SU-DHL-6 (cell line): ENCODE results near the gene CPLANE1.

Experiments used
- H2AFZ ChIP-seq: fragments of 200-600 bp; sonication (generic); 2 replicates; pipeline ENCODE4 v1.6.1; 2014; ENCODE audit warnings: low read depth, mild to moderate bottlenecking, moderate library complexity, mixed read lengths, antibody characterized with exemption, low read length; ENCODE audit not compliant: severe bottlenecking
- H3F3A ChIP-seq: fragments of 200-600 bp; shearing (Covaris generic); 2 replicates; pipeline ENCODE4 v1.6.0; 2016; ENCODE audit warnings: antibody characterized with exemption, mild to moderate bottlenecking; ENCODE audit not compliant: insufficient read depth
- H3K27ac ChIP-seq: fragments of 200-600 bp; sonication (generic); 2 replicates; pipeline ENCODE4 v1.5.1; 2016; ENCODE audit warnings: low read depth, mild to moderate bottlenecking, low read length, moderate library complexity, mixed read lengths
- H3K27me3 ChIP-seq: fragments of 200-600 bp; sonication (generic), shearing (Covaris generic); 2 replicates; pipeline ENCODE4 v1.6.0; 2014; ENCODE audit warnings: mild to moderate bottlenecking, low read length
- H3K36me3 ChIP-seq: fragments of 200-600 bp; sonication (generic); 2 replicates; pipeline ENCODE4 v1.6.1; 2014; ENCODE audit warnings: mild to moderate bottlenecking, low read length, mixed read lengths
- H3K4me2 ChIP-seq: fragments of 300-600, 200-600 bp; shearing (Covaris generic), sonication (generic); 2 replicates; pipeline ENCODE4 v1.6.0; 2014; ENCODE audit warnings: low read length, low read depth, mild to moderate bottlenecking; ENCODE audit not compliant: poor library complexity, severe bottlenecking
- H3K4me3 ChIP-seq: fragments of 200-600 bp; sonication (generic); 2 replicates; pipeline ENCODE4 v1.5.1; 2014; ENCODE audit warnings: antibody characterized with exemption, low read length, mild to moderate bottlenecking, mixed read lengths; ENCODE audit not compliant: insufficient read depth, poor library complexity, severe bottlenecking
- H3K79me2 ChIP-seq: fragments of 200-600 bp; sonication (generic); 2 replicates; pipeline ENCODE4 v1.6.1; 2014; ENCODE audit warnings: mild to moderate bottlenecking, low read length, moderate library complexity; ENCODE audit not compliant: insufficient read depth
- H3K9ac ChIP-seq: fragments of 200-600 bp; sonication (generic); 2 replicates; pipeline ENCODE4 v1.7.0; 2014; ENCODE audit warnings: mild to moderate bottlenecking, low read length
- H3K9me2 ChIP-seq: fragments of 200-600 bp; sonication (generic); replicated peaks from 2 replicates; pipeline ENCODE4 v1.6.1; 2014; ENCODE audit warnings: low read length; ENCODE audit not compliant: insufficient read depth
- H3K9me3 ChIP-seq: fragments of 200-600 bp; sonication (generic); 2 replicates; pipeline ENCODE4 v1.6.1; 2014; ENCODE audit warnings: low read length, mixed read lengths; ENCODE audit not compliant: insufficient read depth
- H4K20me1 ChIP-seq: fragments of 200-600 bp; sonication (generic); 2 replicates; pipeline ENCODE4 v1.6.1; 2014; ENCODE audit warnings: low read depth, mild to moderate bottlenecking, antibody characterized with exemption, low read length, moderate library complexity, mixed read lengths
- EZH2phosphoT487 ChIP-seq: fragments of 200-600 bp; sonication (generic), shearing (Covaris generic); conservative IDR thresholded peaks from 2 replicates; pipeline ENCODE4 v1.6.1; 2018; ENCODE audit warnings: mild to moderate bottlenecking, antibody characterized with exemption, low read length, moderate library complexity, mixed read lengths
- TF ChIP-seq, protein P1 (sequence below): fragments of 200-600 bp; sonication (generic); IDR thresholded peaks from one replicate; pipeline ENCODE4 v1.5.1; 2017; ENCODE audit warnings: antibody characterized with exemption, mild to moderate bottlenecking, low read length, moderate library complexity; ENCODE audit not compliant: insufficient read depth, poor library complexity, severe bottlenecking

Gene CPLANE1

DNA sequence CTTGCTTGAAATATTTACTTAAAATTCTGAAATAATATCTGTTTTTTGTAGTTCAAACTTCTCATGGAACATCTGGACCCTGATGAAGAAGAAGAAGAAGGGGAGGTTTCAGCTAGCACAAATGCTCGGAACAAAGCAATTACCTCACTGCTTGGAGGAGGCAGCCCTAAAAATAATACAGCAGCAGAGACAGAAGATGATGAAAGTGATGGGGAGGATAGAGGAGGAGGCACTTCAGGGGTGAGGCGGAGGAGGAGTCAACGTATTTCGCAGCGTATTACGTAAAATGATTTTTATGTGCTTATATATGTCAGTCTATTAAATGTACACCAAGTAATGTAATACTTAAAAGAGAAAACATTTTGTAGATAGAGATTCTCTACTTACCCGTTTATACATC, 185.4 kb downstream of the CPLANE1 start:
- Histone ChIP-seq H3K4me3 (no peak overlapping the region), H3K9me2 (no peaks in the 10 kb centered on the region), H3F3A (no peaks in the 10 kb centered on the region; the same call in 1 of the 2 replicates), H2AFZ (no peak overlapping the region), H3K27me3 (no peaks in the 10 kb centered on the region), H3K9ac (no peak overlapping the region), H3K4me2 (no peak overlapping the region), H4K20me1 (no peaks in the 10 kb centered on the region), H3K9me3 (no peaks in the 10 kb centered on the region), H3K27ac (no peak overlapping the region), H3K36me3 (peaks cover 25% of the 10 kb centered on the region; the same call in 1 of the 2 replicates), H3K79me2 (no peaks in the 10 kb centered on the region)
- TF ChIP-seq, protein P1, sequence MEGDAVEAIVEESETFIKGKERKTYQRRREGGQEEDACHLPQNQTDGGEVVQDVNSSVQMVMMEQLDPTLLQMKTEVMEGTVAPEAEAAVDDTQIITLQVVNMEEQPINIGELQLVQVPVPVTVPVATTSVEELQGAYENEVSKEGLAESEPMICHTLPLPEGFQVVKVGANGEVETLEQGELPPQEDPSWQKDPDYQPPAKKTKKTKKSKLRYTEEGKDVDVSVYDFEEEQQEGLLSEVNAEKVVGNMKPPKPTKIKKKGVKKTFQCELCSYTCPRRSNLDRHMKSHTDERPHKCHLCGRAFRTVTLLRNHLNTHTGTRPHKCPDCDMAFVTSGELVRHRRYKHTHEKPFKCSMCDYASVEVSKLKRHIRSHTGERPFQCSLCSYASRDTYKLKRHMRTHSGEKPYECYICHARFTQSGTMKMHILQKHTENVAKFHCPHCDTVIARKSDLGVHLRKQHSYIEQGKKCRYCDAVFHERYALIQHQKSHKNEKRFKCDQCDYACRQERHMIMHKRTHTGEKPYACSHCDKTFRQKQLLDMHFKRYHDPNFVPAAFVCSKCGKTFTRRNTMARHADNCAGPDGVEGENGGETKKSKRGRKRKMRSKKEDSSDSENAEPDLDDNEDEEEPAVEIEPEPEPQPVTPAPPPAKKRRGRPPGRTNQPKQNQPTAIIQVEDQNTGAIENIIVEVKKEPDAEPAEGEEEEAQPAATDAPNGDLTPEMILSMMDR, result no peak
- no peak for TF ChIP-seq EZH2phosphoT487

DNA sequence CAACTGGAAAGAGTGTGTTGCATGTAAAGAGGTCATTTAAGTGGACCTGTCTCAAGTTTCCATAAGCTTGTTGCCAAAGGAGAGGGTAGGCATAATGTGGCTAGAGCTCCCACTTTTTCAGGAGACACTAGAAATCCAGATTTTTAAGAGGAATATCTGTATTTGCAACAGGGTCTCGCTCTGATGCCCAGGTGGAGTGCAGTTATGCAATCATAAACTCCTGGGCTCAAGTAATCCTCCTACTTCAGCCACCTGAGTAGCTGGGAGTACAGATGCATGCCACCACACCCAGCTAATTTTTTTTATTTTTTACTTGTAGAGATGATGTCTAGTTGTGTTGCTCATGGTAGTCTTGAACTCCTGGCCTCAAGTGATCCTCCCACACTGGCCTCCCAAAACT, 189.1 kb downstream of the CPLANE1 start:
- Histone ChIP-seq H3F3A (no peaks in the 10 kb centered on the region), H3K9me3 (no peaks in the 10 kb centered on the region), H3K4me3 (no peak overlapping the region), H3K9me2 (no peaks in the 10 kb centered on the region), H4K20me1 (no peaks in the 10 kb centered on the region), H3K79me2 (no peaks in the 10 kb centered on the region), H3K9ac (no peak overlapping the region), H3K27ac (no peak overlapping the region), H3K4me2 (no peak overlapping the region), H2AFZ (no peak overlapping the region), H3K36me3 (peaks cover 31% of the 10 kb centered on the region), H3K27me3 (no peaks in the 10 kb centered on the region)
- TF ChIP-seq, protein P1, result no peak
- TF ChIP-seq EZH2phosphoT487, result no peak

DNA sequence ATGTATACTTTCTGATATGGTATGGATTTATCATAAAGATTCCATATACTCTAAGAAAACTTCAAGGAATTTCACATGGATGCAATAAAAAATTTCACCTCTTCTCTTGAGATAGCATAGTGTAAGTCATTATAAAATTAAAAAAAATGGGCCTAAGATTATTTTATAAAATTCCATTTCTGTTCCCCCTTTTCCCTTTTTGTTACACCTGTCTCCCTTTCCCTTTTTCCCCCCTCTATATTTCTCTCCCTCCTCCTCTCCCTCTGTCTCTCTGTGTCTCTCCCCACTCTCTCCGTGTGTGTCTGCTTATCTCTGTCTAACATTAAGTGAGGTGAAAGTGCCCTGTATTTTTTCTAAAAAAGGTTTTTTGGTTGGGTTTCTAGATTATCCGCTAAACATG, 192.4 kb downstream of the CPLANE1 start:
- no peaks in the 10 kb centered on the region for H3K79me2 ChIP-seq
- H3K9ac ChIP-seq, result no peak overlapping the region
- no peak overlapping the region for H2AFZ ChIP-seq
- H3K4me3 ChIP-seq, result no peak overlapping the region
- no peaks in the 10 kb centered on the region for H3K9me3 ChIP-seq
- no peak overlapping the region for H3K27ac ChIP-seq
- peaks cover 40% of the 10 kb centered on the region for H3K36me3 ChIP-seq
- no peak overlapping the region for H3K4me2 ChIP-seq
- TF ChIP-seq, protein P1, result no peak
- TF ChIP-seq EZH2phosphoT487, result no peak
- H4K20me1 ChIP-seq, result no peaks in the 10 kb centered on the region
- H3K9me2 ChIP-seq, result no peaks in the 10 kb centered on the region
- no peaks in the 10 kb centered on the region for H3K27me3 ChIP-seq
- no peaks in the 10 kb centered on the region for H3F3A ChIP-seq
